Lower leg skin (tissue), 4 donors: ENCODE measurements around the gene GAN. TPM values are rescaled to one million over a fixed set of nuclear protein-coding genes. Genes with fewer than 3 reads are reported as not detected.

Source experiments
- DNase-seq, 2 donors: peaks; one replicate each; pipeline ENCODE4 v3.0.0-alpha.2; 2019; ENCODE audit warnings: low spot score in 2 of 2
- H3K4me3 ChIP-seq: fragments of 200-600 bp; sonication (generic); 2 replicates; pipeline ENCODE4 v1.5.1; 2017; ENCODE audit warnings: mild to moderate bottlenecking, low read depth; ENCODE audit not compliant: poor library complexity, severe bottlenecking
- CTCF ChIP-seq, 3 donors: fragments of 450-650 bp; IDR thresholded peaks; one replicate each; pipeline ENCODE4 v1.5.1; 2016; ENCODE audit warnings: antibody characterized with exemption in 3 of 3, mild to moderate bottlenecking in 3 of 3, moderate library complexity in 2 of 3
- POLR2A ChIP-seq, 2 donors: fragments of 450-650 bp; IDR thresholded peaks; one replicate each; pipeline ENCODE4 v1.6.1; 2016 to 2017; ENCODE audit warnings: antibody characterized with exemption in 2 of 2, mild to moderate bottlenecking in 1 of 2, moderate library complexity in 1 of 2
- WGBS, 2 donors: methylation state at CpG; one replicate each; pipeline ENCODE4 v1.1.5; 2018; 5-methylcytosine and 5-hydroxymethylcytosine counted together
- intact Hi-C: fragments of 100-400 bp; cut with DNase I; formaldehyde crosslinking; loops from one replicate; pipeline ENCODE4 v1.15.0; 2023; ENCODE audit warnings: low total_unique reads
- total RNA-seq, 4 donors: library from RNA; depleted of rRNA; stranded (reverse); fragments of >200 nt; gene quantifications; one replicate each; pipeline ENCODE4 v1.1.0, GENCODE V29; 2016

Gene GAN
- total RNA-seq, 4 donors from 2014 or later = 130 to 214 (median 157) TPM

GRCh38 chr16:81360135-81360534 lies 45.4 kb downstream of the GAN start:
- TF ChIP-seq POLR2A (IDR thresholded peaks at IDR 0.05) (no peak), CTCF (IDR thresholded peaks at IDR 0.05) (no peak)
- whole genome bisulfite sequencing, 2 donors = 89 to 93% methylated on average over 2 of the region's 2 CpGs
- no peak for DNase-seq
- H3K4me3 ChIP-seq = no peak overlapping the region
- intact Hi-C loops = no loop called here

- H3K4me3 ChIP-seq = no peak overlapping the region
- WGBS, 2 donors = 77% methylated on average over 3 of the region's 3 CpGs
- intact Hi-C loops = no loop called here
- no peak for DNase-seq
- no peak for TF ChIP-seq POLR2A (IDR thresholded peaks at IDR 0.05)
- TF ChIP-seq CTCF (IDR thresholded peaks at IDR 0.05) = no peak
Measured at GRCh38 chr16:81365731-81366130, 51.0 kb downstream of the GAN start.

- 56 to 57% methylated on average over 12 of the region's 12 CpGs for WGBS, 2 donors
- no peak overlapping the region for H3K4me3 ChIP-seq
- intact Hi-C loops = no loop called here
- TF ChIP-seq POLR2A (IDR thresholded peaks at IDR 0.05) = no peak
- no peak for DNase-seq
Measured at GRCh38 chr16:81366316-81366932, 51.7 kb downstream of the GAN start.

GRCh38 chr16:81367821-81368220 lies 53.1 kb downstream of the GAN start:
- DNase-seq = no peak
- H3K4me3 ChIP-seq = no peak overlapping the region
- TF ChIP-seq CTCF (IDR thresholded peaks at IDR 0.05) (no peak), POLR2A (IDR thresholded peaks at IDR 0.05) (no peak)
- 92 to 95% methylated on average over 6 of the region's 6 CpGs for WGBS, 2 donors
- intact Hi-C loops = no loop called here

GRCh38 chr16:81369888-81370504 lies 55.2 kb downstream of the GAN start:
- no peak for DNase-seq
- no peak for TF ChIP-seq CTCF (IDR thresholded peaks at IDR 0.05)
- TF ChIP-seq POLR2A (IDR thresholded peaks at IDR 0.05) = no peak
- intact Hi-C loops = no loop called here
- 79 to 84% methylated on average over 4 of the region's 4 CpGs for WGBS, 2 donors
- H3K4me3 ChIP-seq = no peak overlapping the region

- no peak overlapping the region for H3K4me3 ChIP-seq
- DNase-seq = no peak
- 21 to 22% methylated on average over 1 of the region's 1 CpG for WGBS, 2 donors
- intact Hi-C loops = no loop called here
- no peak for TF ChIP-seq POLR2A (IDR thresholded peaks at IDR 0.05)
- no peak for TF ChIP-seq CTCF (IDR thresholded peaks at IDR 0.05)
Measured at GRCh38 chr16:81371106-81371505, 56.3 kb downstream of the GAN start.
